GM12892 (cell line): ENCODE data around the gene CCDC81.

ENCODE experiments used
- DNase-seq: peaks from one replicate; pipeline ENCODE4 v3.0.0; 2011; ENCODE audit not compliant: insufficient read length
- FAIRE-seq: peaks from 2 replicates; lab custom pipeline; 2011; peaks lifted over from hg19 to GRCh38; lab: Jason Lieb, UNC
- POLR2A ChIP-seq: IDR thresholded peaks from 2 replicates; pipeline ENCODE4 v1.6.1; 2011; ENCODE audit warnings: low read depth, low read length, control low read depth
- POLR2AphosphoS5 ChIP-seq: IDR thresholded peaks from 2 replicates; pipeline ENCODE4 v1.6.1; 2011; ENCODE audit warnings: low read depth, low read length, control low read depth
- TAF1 ChIP-seq: IDR thresholded peaks from 2 replicates; pipeline ENCODE4 v1.6.1; 2011; ENCODE audit warnings: low read depth, mild to moderate bottlenecking, control low read depth, low read length, borderline replicate concordance

CCDC81 gene

GRCh38 chr11:86370922-86371594, 3.6 kb upstream of the CCDC81 start:
- no peak for TF ChIP-seq TAF1
- TF ChIP-seq POLR2AphosphoS5, result no peak
- no peak for TF ChIP-seq POLR2A
- no peak for DNase-seq
- no peak for FAIRE-seq

DNA sequence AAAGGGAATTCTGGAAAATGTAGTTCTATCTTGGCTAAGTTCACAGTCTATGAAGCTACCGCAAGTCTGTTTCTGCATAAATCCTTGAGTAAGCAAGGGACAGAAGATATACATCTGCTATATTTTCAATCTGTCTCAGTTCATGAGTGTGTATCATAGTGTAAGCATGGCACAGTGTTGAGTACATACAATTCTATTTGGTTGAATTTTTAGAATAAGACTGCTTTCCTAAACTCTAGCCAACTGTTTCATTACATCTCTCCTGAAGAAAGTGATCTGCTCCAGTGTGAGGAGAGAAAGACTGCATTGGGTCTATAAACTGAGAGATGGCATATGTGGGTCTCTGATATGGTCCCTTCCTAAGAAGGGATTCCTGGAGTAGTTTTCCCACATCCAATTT, 2.6 kb upstream of the CCDC81 start:
- FAIRE-seq (no peak), DNase-seq (no peak)
- TF ChIP-seq POLR2AphosphoS5, result no peak
- no peak for TF ChIP-seq POLR2A
- TF ChIP-seq TAF1, result no peak

- no peak for DNase-seq
- TF ChIP-seq POLR2A (no peak), POLR2AphosphoS5 (no peak), TAF1 (no peak)
- FAIRE-seq, result no peak
These were observed 2.1 kb upstream of the CCDC81 start for GRCh38 chr11:86372586-86372985.

DNA sequence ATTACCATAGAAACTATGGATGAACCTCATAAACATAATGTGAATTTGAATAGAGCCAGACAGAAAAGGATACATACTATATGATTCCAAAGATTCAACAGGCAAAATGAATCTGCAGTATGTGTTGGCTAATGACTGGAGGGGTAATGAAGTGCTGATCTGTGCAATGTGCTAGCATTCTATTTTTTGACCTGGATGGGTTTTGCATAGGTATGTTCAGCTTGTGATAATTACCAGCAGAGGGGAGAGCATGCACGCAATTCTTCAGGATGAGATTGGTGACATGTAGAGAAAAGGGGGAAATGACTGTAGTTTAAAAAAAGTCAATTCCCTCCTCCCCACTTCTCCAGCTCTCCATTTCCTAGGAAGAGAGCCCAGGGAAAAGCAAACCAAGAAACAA, 618 bp upstream of the CCDC81 start:
- no peak for DNase-seq
- TF ChIP-seq POLR2A, result no peak
- TF ChIP-seq POLR2AphosphoS5, result no peak
- no peak for TF ChIP-seq TAF1
- no peak for FAIRE-seq

DNA sequence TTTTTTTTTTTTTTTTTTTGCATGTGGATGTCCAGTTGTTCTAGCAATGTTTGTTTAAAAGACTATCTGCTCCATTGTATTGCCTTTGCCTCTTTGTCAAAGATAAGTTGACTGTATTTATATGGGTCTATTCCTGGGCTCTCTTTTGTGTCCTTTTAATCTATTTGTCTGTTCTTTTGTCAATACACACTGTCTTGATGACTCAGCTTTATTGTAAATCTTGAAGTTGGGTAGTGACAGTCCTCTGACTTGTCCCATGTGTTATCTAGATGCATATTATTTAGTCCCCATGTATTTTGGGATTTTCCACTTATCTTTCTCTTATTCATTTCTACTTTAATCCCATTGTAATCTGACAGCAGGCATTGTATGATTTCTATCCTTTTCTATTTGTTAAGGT, 3.3 kb downstream of the CCDC81 start:
- DNase-seq, result no peak
- FAIRE-seq, result no peak
- TF ChIP-seq TAF1, result no peak

DNA sequence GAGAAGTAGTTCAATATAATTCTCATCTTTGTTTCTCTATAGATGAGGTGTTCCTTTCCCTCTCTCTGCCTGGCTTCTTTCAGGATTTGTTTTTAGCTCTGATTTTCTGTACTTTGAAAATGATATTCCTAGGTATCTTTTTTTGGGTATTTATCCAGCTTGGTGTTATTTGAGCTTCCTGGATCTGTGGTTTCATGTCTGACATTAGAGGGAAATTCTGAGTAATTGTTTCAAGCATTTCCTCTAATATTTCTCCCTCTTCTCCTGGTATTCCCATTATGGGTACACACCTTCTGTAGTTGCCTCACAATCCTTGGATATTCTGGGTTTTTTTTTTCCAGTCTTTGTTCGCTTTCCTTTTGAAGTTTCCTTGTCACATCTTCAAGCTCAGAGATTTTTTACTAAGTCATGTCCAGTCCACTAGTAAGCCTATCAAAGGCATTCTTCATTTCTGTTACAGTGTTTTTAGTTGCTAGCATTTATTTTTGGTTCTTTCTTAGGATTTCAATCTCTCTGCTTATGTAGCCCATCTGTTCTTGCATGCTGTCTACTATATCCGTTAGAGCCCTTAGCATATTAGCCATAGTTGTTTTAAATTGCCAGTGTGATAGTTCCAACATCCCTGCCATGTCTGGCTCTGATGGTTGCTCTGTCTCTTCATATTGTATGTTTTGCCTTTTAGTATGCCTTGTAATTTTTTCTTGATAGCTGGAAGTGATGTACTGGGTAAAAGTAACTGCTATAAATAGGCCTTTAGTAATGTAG, 5.8 kb downstream of the CCDC81 start:
- no peak for DNase-seq
- TF ChIP-seq POLR2A (no peak), TAF1 (no peak), POLR2AphosphoS5 (no peak)

GRCh38 chr11:86383041-86383955, 8.6 kb downstream of the CCDC81 start:
- DNase-seq, result no peak
- no peak for FAIRE-seq
- no peak for TF ChIP-seq POLR2AphosphoS5
- no peak for TF ChIP-seq POLR2A
- no peak for TF ChIP-seq TAF1

More for the DNA sequence above, 5.8 kb downstream of the CCDC81 start:
- FAIRE-seq, result no peak

DNA sequence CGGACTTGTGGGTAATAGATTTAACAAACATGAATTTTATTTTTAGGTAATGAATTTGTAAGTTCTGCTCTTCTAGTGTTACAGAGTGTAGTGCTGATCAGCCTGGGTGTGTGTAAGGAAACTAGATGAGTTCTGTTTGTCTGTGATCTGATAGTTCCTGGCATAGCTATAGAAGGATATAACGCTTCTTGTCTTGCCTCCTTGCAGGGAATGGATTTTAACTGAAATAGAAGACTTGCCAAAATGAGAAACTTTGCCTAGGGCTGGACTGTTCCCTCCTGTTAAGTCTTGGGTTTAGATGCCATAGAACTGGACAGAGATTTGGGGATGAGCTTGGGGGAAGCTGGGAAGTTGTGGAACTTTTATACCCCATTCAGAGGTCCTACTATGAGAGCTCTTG, 11.6 kb downstream of the CCDC81 start:
- no peak for TF ChIP-seq POLR2A
- no peak for TF ChIP-seq POLR2AphosphoS5
- TF ChIP-seq TAF1, result no peak
- DNase-seq (no peak), FAIRE-seq (no peak)

DNA sequence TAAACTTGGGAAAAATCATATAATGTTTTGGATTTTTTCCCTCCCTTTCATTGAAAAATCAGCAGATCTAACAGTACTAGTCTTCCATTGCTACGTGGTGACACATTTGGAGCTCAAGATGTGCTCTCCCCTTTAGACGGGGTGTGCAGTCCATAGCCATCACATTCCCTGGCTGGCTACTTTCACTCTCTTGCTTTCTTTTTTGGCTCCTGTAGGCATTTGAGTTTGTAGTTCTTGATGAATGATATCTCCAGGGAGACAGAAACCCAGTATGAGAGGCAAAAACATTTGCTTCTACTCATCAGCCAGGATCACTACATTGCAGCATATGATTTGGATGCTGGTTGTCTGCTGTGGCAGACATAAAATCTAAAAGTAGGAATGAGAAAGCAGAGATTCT, 12.1 kb downstream of the CCDC81 start:
- no peak for TF ChIP-seq POLR2A
- no peak for TF ChIP-seq POLR2AphosphoS5
- no peak for TF ChIP-seq TAF1
- FAIRE-seq (no peak), DNase-seq (no peak)

- no peak for FAIRE-seq
- TF ChIP-seq POLR2AphosphoS5 (no peak), POLR2A (no peak), TAF1 (no peak)
- DNase-seq, result no peak
These were observed 13.5 kb downstream of the CCDC81 start for GRCh38 chr11:86388198-86388597.

GRCh38 chr11:86390487-86390886, 15.8 kb downstream of the CCDC81 start:
- TF ChIP-seq TAF1 (no peak), POLR2AphosphoS5 (no peak), POLR2A (no peak)
- no peak for FAIRE-seq
- no peak for DNase-seq
